CD4-positive, alpha-beta T cell (primary cell): Measurements from ENCODE around the gene PDE4B. TPM values are rescaled to one million over a fixed set of nuclear protein-coding genes. Genes with fewer than 3 reads are reported as not detected.

Experiments used
- ATAC-seq: fragments of 200-7000 bp; cut with Tn5 transposase; one replicate; pipeline ENCODE4 v1.10.0; 2022; ENCODE audit warnings: mild to moderate bottlenecking; ENCODE audit not compliant: poor library complexity
- CTCF ChIA-PET: fragments of 350-600 bp; sonication (Branson Sonifier 250); formaldehyde crosslinking; loops from one replicate; lab custom pipeline; 2021; ENCODE audit warnings: antibody characterized with exemption, inconsistent platforms; lab: Charles Lee
- POLR2A ChIA-PET: fragments of 350-600 bp; sonication (Branson Sonifier 250); formaldehyde crosslinking; loops from one replicate; lab custom pipeline; 2021; ENCODE audit warnings: antibody characterized with exemption, inconsistent platforms; lab: Charles Lee
- DNase-seq, 14 experiments: peaks; one replicate each; pipeline ENCODE4 v3.0.0-alpha.2; 2013 to 2020; ENCODE audit warnings: mixed read lengths in 2 of 14
- H3K27ac ChIP-seq, 2 donors: one replicate each; pipeline versions ENCODE4 v1.5.1 to v1.7.0; 2013; ENCODE audit warnings: low read length in 2 of 2, low read depth in 1 of 2, mild to moderate bottlenecking in 1 of 2
- H3K27me3 ChIP-seq, 2 experiments: 1 replicate in 1 of 2; 2 replicates in 1 of 2; pipeline versions ENCODE4 v1.6.1 to v1.7.0; 2013; ENCODE audit warnings: low read length in 2 of 2, control low read depth in 1 of 2, mild to moderate bottlenecking in 1 of 2, moderate library complexity in 1 of 2; ENCODE audit not compliant: insufficient read depth in 2 of 2, control insufficient read depth in 1 of 2
- H3K36me3 ChIP-seq: one replicate; pipeline ENCODE4 v1.6.1; 2013; ENCODE audit warnings: low read length, control low read depth; ENCODE audit not compliant: insufficient read depth
- H3K4me1 ChIP-seq: one replicate; pipeline ENCODE4 v1.6.1; 2013; ENCODE audit warnings: low read length, control low read depth; ENCODE audit not compliant: insufficient read depth
- H3K4me3 ChIP-seq: one replicate; pipeline ENCODE4 v1.5.1; 2013; ENCODE audit warnings: mild to moderate bottlenecking, low read length, moderate library complexity
- H3K9me3 ChIP-seq, 2 experiments: 1 replicate in 1 of 2; 2 replicates in 1 of 2; pipeline versions ENCODE4 v1.6.1 to v1.7.0; 2013; ENCODE audit warnings: low read length in 2 of 2, mild to moderate bottlenecking in 2 of 2, control low read depth in 1 of 2, moderate library complexity in 1 of 2; ENCODE audit not compliant: control insufficient read depth in 1 of 2, insufficient read depth in 1 of 2
- H3K27ac Mint-ChIP-seq: one replicate; pipeline ENCODE4 v1.8.0; 2020; ENCODE audit warnings: mixed read lengths
- H3K27me3 Mint-ChIP-seq: one replicate; pipeline ENCODE4 v1.8.0; 2021; ENCODE audit warnings: mixed read lengths
- H3K36me3 Mint-ChIP-seq: one replicate; pipeline ENCODE4 v1.8.0; 2021; ENCODE audit warnings: low read depth, mixed read lengths
- H3K4me1 Mint-ChIP-seq: one replicate; pipeline ENCODE4 v1.8.0; 2021; ENCODE audit warnings: low read depth, mixed read lengths
- H3K4me3 Mint-ChIP-seq: one replicate; pipeline ENCODE4 v1.8.0; 2020; ENCODE audit warnings: mild to moderate bottlenecking, mixed read lengths
- H3K9me3 Mint-ChIP-seq: one replicate; pipeline ENCODE4 v1.8.0; 2020; ENCODE audit warnings: mixed read lengths
- CTCF ChIP-seq: fragments of 200-600 bp; IDR thresholded peaks from one replicate; pipeline ENCODE4 v1.8.0; 2022; ENCODE audit warnings: antibody characterized with exemption, mild to moderate bottlenecking
- intact Hi-C, 2 experiments: fragments of 100-400 bp; cut with DNase I in 1 of 2; cut with micrococcal nuclease in 1 of 2; formaldehyde crosslinking; loops; one replicate each; pipeline versions ENCODE4 v1.15.1 to v1.9.0; 2023 to 2025; cut with DNase I, micrococcal nuclease
- total RNA-seq, 174 experiments: library from RNA in 2 of 174; stranded (reverse) in 2 of 174; gene quantifications; one replicate each; pipeline ENCODE4 v1.2.3 and lab custom pipeline; 2021 to 2026

The PDE4B gene
- total RNA-seq, 2 experiments from 2014 or later: 155 to 159 TPM

- TF ChIP-seq CTCF: no peak
- no peak for DNase-seq
- ATAC-seq: no peak
- no peaks in the 10 kb centered on the region for H3K9me3 ChIP-seq
- Mint-ChIP-seq H3K9me3 (no peaks in the 10 kb centered on the region), H3K4me3 (no peak overlapping the region), H3K4me1 (peaks cover 24% of the 10 kb centered on the region), H3K27me3 (no peaks in the 10 kb centered on the region), H3K36me3 (no peaks in the 10 kb centered on the region), H3K27ac (no peak overlapping the region)
- H3K27me3 ChIP-seq: no peaks in the 10 kb centered on the region
- intact Hi-C loops: no loop called here
- H3K4me1 ChIP-seq: no peaks in the 10 kb centered on the region
- CTCF ChIA-PET: interaction anchor here (0.7 kb wide), 1 partner anchor 9 kb away, joined by 3 read pairs; no protein-coding TSS in a partner anchor
- POLR2A ChIA-PET: interaction anchor here (0.9 to 4.2 kb wide), 3 partner anchors 8 to 19 kb away, joined by 3 to 17 read pairs (median 3); no protein-coding TSS in a partner anchor
- H3K4me3 ChIP-seq: no peak overlapping the region
- no peak overlapping the region for H3K27ac ChIP-seq
- H3K36me3 ChIP-seq: no peaks in the 10 kb centered on the region
These were observed 502.1 kb downstream of the PDE4B start for GRCh38 chr1:66294707-66295370.

- Mint-ChIP-seq H3K36me3 (no peaks in the 10 kb centered on the region), H3K4me1 (peaks cover 22% of the 10 kb centered on the region), H3K27ac (no peak overlapping the region), H3K9me3 (no peaks in the 10 kb centered on the region), H3K27me3 (no peaks in the 10 kb centered on the region), H3K4me3 (no peak overlapping the region)
- intact Hi-C loops: no loop called here
- ChIA-PET POLR2A (interaction anchor here (1.1 kb wide), 1 partner anchor 36 kb away, joined by 3 read pairs; no protein-coding TSS in a partner anchor), CTCF (no interaction called here)
- TF ChIP-seq CTCF: no peak
- no peaks in the 10 kb centered on the region for H3K36me3 ChIP-seq
- no peak for DNase-seq
- H3K4me3 ChIP-seq: no peak overlapping the region
- no peak for ATAC-seq
- no peak overlapping the region for H3K27ac ChIP-seq
- peaks cover 8% of the 10 kb centered on the region for H3K4me1 ChIP-seq
- H3K9me3 ChIP-seq: no peaks in the 10 kb centered on the region
- no peaks in the 10 kb centered on the region for H3K27me3 ChIP-seq
These were observed 503.1 kb downstream of the PDE4B start for GRCh38 chr1:66295803-66296202.

GRCh38 chr1:66296370-66296769 is 503.7 kb downstream of the PDE4B start:
- POLR2A ChIA-PET: interaction anchor here (1.1 kb wide), 1 partner anchor 36 kb away, joined by 3 read pairs; no protein-coding TSS in a partner anchor
- DNase-seq (no peak), ATAC-seq (no peak)
- CTCF ChIA-PET: no interaction called here
- Histone ChIP-seq H3K4me1 (peaks cover 14% of the 10 kb centered on the region), H3K27ac (no peak overlapping the region), H3K4me3 (no peak overlapping the region), H3K9me3 (no peaks in the 10 kb centered on the region), H3K27me3 (no peaks in the 10 kb centered on the region), H3K36me3 (no peaks in the 10 kb centered on the region)
- H3K36me3 Mint-ChIP-seq: no peaks in the 10 kb centered on the region
- H3K4me3 Mint-ChIP-seq: no peak overlapping the region
- H3K9me3 Mint-ChIP-seq: no peaks in the 10 kb centered on the region
- intact Hi-C loops: no loop called here
- H3K27ac Mint-ChIP-seq: no peak overlapping the region
- no peak for TF ChIP-seq CTCF
- H3K4me1 Mint-ChIP-seq: peaks cover 22% of the 10 kb centered on the region
- no peaks in the 10 kb centered on the region for H3K27me3 Mint-ChIP-seq
